ENCODE results near the gene H6PD.
"Not testable (repeated sequence)": the region's sequence is repeated elsewhere in the genome, so short reads cannot be mapped to it uniquely, and the experiment has no call there.

The H6PD gene

GRCh38 chr1:9296850-9297249 lies 62.3 kb downstream of the H6PD start:
- no peak for DNase-seq (ENCODE audit: low read depth)

GRCh38 chr1:9297831-9298230 lies 63.3 kb downstream of the H6PD start:
- DNase-seq (ENCODE audit: low read depth): no peak

DNA sequence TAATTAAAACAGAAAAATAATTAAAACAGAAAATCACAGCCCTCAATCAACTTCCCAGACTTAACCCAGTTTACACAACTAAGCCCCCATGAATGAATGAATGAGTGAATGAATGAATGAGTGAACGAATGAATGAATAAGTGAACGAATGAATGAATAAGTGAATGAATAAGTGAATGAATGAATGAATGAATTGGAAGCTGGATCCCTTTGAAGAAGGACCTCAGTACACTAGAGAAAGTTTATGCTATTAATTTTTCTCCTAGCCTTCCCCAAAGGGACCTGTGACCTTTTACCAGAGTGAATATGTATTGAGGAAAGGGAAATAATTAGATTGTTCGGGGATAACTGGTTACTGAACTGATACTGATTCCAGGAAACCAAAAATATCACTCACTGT lies 63.7 kb downstream of the H6PD start:
- DNase-seq (ENCODE audit: low read depth): no peak

DNA sequence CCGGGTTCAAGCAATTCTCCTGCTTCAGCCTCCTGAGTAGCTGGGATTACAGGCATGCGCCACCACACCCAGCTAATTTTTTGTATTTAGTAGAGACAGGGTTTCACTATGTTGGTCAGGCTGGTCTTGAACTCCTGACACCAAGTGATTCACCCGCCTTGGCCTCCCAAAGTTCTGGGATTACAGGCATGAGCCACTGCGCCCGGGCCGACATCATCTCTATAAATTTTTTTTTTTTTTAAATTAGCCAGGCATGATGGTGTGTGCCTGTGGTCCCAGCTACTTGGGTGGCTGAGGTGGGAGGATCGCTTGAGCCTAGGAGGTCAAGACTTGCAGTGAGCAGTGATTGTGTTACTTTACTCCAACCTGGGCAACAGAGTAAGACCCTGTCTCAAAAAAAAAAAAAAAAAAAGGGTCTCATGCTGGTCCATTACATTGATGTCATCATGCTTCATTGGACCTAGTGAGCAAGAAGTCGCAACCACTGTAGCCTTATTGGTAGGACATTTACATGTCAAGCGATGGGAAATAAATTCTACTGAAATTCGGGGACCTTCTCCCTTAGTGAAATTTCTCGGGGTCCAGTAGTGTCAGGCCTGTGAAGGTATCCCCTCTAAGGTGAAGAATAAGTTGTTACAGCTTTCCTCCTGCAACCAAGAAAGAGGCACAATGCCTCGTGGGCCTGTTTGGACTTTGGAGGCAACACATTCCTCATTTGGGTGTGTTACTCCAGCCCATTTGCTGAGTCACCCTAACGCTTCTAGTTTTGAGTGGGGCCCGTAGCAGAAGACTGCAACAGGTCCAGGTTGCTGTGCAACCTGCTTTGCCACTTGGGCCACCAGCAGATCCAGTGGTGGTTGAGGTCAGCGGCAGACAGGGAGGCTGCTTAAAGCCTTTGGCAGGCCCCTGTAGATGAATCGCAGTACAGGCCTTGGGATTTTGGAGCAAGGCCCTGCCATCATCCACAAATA lies 65.3 kb downstream of the H6PD start:
- DNase-seq (ENCODE audit: low read depth): not testable (repeated sequence)

GRCh38 chr1:9300573-9300972 lies 66.0 kb downstream of the H6PD start:
- no peak for DNase-seq (ENCODE audit: low read depth)

- no peak for DNase-seq (ENCODE audit: low read depth)
These were observed 68.4 kb downstream of the H6PD start for GRCh38 chr1:9302745-9303524.

DNA sequence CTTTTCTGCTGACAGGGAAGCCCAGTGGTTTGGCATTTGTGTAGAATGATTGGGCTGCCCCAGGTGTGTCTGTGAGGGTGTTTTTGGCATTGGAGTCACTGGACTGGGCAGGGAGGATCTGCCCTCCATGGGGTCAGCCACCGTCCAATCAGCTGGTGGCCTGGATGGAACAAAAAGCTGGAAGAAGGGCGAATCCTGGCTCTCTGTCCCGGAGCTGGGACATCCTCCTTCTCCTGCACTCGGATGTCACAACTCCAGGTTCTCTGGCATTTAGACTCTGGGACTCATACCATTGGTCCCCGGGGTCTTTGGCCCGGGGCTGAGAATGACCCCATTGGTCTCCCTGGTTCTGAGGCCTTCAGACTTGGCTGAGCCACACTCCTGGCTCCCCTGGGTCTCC lies 69.3 kb downstream of the H6PD start:
- DNase-seq (ENCODE audit: low read depth): no peak

- no peak for DNase-seq (ENCODE audit: low read depth)
These were observed 70.6 kb downstream of the H6PD start for GRCh38 chr1:9305216-9305615.

- DNase-seq (ENCODE audit: low read depth): no peak
These were observed 71.4 kb downstream of the H6PD start for GRCh38 chr1:9306006-9306405.

GRCh38 chr1:9307303-9307702 lies 72.7 kb downstream of the H6PD start:
- DNase-seq (ENCODE audit: low read depth): no peak

DNA sequence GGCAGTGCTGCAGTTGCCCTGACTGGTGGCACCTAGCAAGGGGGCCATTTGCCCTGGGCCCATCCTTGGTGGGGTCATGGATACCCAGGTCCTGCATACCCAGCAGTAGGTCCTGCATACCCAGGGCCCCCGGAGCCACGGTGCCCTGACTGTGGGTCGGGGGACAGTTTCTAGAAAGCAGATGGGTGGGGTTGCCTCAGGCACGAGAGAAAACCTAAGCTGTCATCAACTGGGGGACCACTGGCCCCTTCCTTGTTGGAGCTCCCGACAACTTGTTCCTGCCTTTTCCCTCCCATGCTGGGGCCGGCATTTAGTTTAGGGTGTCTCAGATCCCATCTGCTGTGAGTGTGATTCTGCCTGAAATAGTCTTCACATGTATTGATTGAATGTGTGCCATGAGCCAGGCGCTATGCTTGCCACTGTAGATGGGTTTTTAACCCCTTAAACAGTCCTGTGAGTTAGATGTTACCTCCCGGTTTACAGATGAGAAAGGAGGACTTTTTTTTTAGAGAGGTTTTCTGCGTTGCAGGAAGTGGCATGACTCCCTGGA lies 73.7 kb downstream of the H6PD start:
- DNase-seq (ENCODE audit: low read depth): no peak

GRCh38 chr1:9309080-9309479 lies 74.5 kb downstream of the H6PD start:
- no peak for DNase-seq (ENCODE audit: low read depth)

- DNase-seq (ENCODE audit: low read depth): no peak
These were observed 75.4 kb downstream of the H6PD start for GRCh38 chr1:9309991-9310390.

GRCh38 chr1:9311029-9311428 lies 76.5 kb downstream of the H6PD start:
- no peak for DNase-seq (ENCODE audit: low read depth)

- no peak for DNase-seq (ENCODE audit: low read depth)
These were observed 76.9 kb downstream of the H6PD start for GRCh38 chr1:9311479-9311878.

GRCh38 chr1:9312168-9312720 lies 77.7 kb downstream of the H6PD start:
- DNase-seq (ENCODE audit: low read depth): no peak

DNA sequence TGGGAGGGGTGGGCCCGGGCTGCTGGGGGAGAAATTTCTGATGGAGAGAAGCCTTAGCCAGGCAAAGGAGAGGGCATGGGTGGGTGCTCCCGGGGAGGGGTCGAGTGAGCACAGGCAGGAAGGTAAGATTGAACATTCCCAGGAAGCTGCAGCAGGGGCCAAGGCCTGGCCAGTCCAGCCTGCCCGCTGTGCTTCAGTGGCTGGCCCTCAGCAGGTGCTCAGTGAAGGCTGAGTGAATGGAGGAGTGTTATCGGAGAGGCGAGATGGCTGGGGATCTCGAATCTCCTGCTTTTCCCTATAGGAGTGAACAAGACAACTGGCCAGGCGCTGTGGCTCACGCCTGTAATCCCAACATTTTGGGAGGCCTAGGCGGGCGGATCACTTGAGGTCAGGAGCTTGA lies 79.0 kb downstream of the H6PD start:
- DNase-seq (ENCODE audit: low read depth): no peak

DNA sequence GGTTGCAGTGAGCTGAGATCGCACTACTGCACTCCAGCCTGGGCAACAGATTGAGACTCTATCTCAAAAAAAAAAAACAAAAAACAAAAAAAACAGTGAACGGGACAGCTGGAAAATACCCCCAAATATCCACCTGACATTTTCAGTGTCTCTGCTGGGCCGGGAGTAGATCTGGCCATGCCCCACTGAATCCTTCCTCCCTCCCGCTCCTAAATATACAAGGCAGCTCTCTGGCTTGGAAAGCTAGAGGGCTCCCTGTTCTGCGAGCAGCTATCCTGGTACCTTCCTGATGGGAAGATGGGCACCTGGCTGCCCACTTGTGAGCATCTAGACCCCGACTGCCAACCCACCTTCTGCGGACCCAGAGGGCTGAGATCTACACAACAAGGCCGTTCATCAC lies 79.5 kb downstream of the H6PD start:
- no peak for DNase-seq (ENCODE audit: low read depth)

GRCh38 chr1:9314711-9315379 lies 80.3 kb downstream of the H6PD start:
- no peak for DNase-seq (ENCODE audit: low read depth)

DNA sequence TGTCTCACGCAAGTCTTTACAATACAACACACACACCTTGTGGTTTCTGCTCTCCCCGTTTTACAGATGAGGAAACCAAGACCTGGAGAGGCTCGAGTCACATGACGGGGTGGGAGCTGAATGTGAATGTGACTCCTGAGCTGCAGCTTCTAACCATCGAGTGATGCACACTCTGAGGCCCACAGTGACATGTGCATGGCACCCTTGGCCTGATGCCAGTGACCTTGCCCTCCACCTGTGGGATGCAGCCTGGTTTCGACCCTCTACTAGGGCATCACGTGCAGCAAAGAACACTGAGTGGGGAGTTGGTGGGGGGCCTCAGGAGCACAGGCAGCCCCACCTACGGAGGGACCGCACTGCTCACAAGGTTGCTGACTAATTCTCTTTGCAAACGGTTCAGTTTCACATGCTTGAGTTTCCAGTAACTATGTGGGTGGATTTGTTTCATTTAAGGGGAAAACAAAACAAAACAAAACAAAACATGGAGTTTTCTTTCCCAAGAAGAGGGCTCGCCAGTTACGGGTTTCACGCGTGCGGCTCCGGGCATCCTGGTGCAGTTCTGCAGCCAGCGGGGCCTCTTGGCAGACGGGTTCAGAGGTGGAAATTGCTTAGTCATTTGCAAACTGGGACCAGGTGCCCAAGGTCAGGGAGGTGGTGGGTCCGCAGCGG lies 81.0 kb downstream of the H6PD start:
- no peak for DNase-seq (ENCODE audit: low read depth)

GRCh38 chr1:9316080-9316444 lies 81.5 kb downstream of the H6PD start:
- no peak for DNase-seq (ENCODE audit: low read depth)

Measured in T follicular helper cell (primary cell).